Superior temporal gyrus (tissue), 1 donor: ENCODE data around the gene ST6GALNAC2.
A peak's percentile ranks its signal among the peaks of the same experiment; 100 is the strongest.
"Not testable (repeated sequence)": the region's sequence is repeated elsewhere in the genome, so short reads cannot be mapped to it uniquely, and the experiment has no call there.

Experiments
- DNase-seq: peaks from one replicate; pipeline ENCODE4 v3.0.0-alpha.2; 2016; ENCODE audit errors: extremely low spot score

Gene ST6GALNAC2

GRCh38 chr17:76570877-76571471 is 14.7 kb downstream of the ST6GALNAC2 start:
- DNase-seq: no peak

GRCh38 chr17:76570457-76570856 is 15.2 kb downstream of the ST6GALNAC2 start:
- no peak for DNase-seq

- DNase-seq: peak; percentile 74
These were observed 15.9 kb downstream of the ST6GALNAC2 start for GRCh38 chr17:76569607-76570279.

GRCh38 chr17:76568811-76569221 is 16.8 kb downstream of the ST6GALNAC2 start:
- DNase-seq: no peak

- DNase-seq: no peak
These were observed 17.8 kb downstream of the ST6GALNAC2 start for GRCh38 chr17:76567634-76568432.

- no peak for DNase-seq
These were observed 18.6 kb downstream of the ST6GALNAC2 start for GRCh38 chr17:76566988-76567431.

- DNase-seq: no peak
These were observed 19.1 kb downstream of the ST6GALNAC2 start for GRCh38 chr17:76566613-76566943.

GRCh38 chr17:76565728-76566612 is 19.7 kb downstream of the ST6GALNAC2 start:
- no peak for DNase-seq

- not testable (repeated sequence) for DNase-seq
These were observed 20.5 kb downstream of the ST6GALNAC2 start for GRCh38 chr17:76564991-76565727.

GRCh38 chr17:76563359-76563758 is 22.3 kb downstream of the ST6GALNAC2 start:
- not testable (repeated sequence) for DNase-seq

- DNase-seq: peak; percentile 65
These were observed 22.9 kb downstream of the ST6GALNAC2 start for GRCh38 chr17:76562734-76563148.

- DNase-seq: no peak
These were observed 23.8 kb downstream of the ST6GALNAC2 start for GRCh38 chr17:76561799-76562268.

GRCh38 chr17:76561332-76561731 is 24.3 kb downstream of the ST6GALNAC2 start:
- DNase-seq: no peak

- no peak for DNase-seq
These were observed 24.8 kb downstream of the ST6GALNAC2 start for GRCh38 chr17:76560877-76561221.

GRCh38 chr17:76560036-76560876 is 25.4 kb downstream of the ST6GALNAC2 start:
- DNase-seq: no peak

- not testable (repeated sequence) for DNase-seq
These were observed 26.2 kb downstream of the ST6GALNAC2 start for GRCh38 chr17:76559460-76559859.

GRCh38 chr17:76558198-76559095 is 27.2 kb downstream of the ST6GALNAC2 start:
- DNase-seq: peak; percentile 66

GRCh38 chr17:76557368-76558197 is 28.1 kb downstream of the ST6GALNAC2 start:
- peak; percentile 92 for DNase-seq
